ENCODE measurements around the gene BACH2.
"Not testable (repeated sequence)": the region's sequence is repeated elsewhere in the genome, so short reads cannot be mapped to it uniquely, and the experiment has no call there.

The BACH2 gene

GRCh38 chr6:89972025-89972381 is 324.6 kb downstream of the BACH2 start:
- no peak for DNase-seq (ENCODE audit: low spot score)
- FAIRE-seq, result no peak

- not testable (repeated sequence) for DNase-seq (ENCODE audit: low spot score); FAIRE-seq
Observed at GRCh38 chr6:89971338-89972024, 325.2 kb downstream of the BACH2 start.

- DNase-seq (ENCODE audit: low spot score) (peak; percentile 29), FAIRE-seq (no peak)
Observed at GRCh38 chr6:89970609-89971337, 325.9 kb downstream of the BACH2 start.

DNA sequence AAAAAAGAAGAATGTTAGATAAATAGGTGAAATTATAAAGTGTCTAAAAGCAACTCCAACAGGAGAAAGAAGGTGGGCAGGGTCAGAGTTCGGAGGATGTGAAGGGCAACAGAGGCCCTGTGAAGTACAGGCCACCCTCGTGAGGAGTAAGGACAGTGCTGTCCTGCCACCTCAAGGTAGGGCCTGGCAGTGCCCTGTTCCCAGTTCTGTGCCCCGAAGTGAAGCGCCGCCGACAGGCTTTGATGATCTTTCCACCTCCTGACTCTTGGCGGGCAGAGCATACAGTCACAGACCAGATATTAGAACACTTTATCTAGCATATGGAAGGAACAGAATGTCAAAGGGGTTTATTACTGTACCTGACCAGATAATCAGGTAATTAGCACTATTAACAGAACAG is 326.6 kb downstream of the BACH2 start:
- DNase-seq (ENCODE audit: low spot score) (no peak), FAIRE-seq (no peak)

GRCh38 chr6:89966913-89967312 is 329.7 kb downstream of the BACH2 start:
- FAIRE-seq (no peak), DNase-seq (ENCODE audit: low spot score) (no peak)

- FAIRE-seq (no peak), DNase-seq (ENCODE audit: low spot score) (no peak)
Observed at GRCh38 chr6:89966228-89966544, 330.5 kb downstream of the BACH2 start.

DNA sequence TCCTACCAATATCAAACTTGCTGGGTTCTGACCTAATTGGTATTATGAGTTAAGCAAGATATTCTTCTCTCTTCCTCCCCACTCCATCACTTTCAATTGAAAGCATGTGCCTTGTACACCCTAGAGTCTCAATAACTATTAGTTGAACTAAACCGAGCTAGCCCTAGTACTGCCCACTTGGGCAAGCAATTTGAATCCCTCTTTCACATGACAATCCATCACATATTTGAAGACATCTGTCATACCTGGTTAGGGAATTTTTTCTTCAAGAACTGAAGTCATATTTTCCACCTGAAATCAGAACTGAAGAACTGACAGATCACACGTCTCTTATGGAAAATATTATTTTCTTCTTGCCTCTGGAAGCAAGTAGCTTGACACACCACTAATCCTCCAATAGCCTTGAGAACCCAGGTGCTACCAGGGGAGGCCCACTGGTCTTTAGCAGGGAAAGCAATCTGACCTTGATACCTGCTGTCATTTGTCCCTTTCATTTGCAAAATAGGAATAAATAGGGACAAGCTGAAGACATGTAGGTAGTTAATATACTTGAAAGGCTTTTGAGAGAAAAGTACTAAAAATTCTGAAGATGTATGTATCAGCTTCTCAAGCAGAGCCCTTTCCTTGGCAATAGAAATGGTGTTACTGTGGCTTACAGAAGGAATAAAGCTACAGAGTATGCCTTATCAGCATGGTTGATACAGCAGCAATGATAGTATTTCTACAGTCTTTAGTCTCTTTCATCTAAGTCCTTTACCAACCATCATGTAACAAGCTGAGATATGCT is 331.0 kb downstream of the BACH2 start:
- FAIRE-seq (no peak), DNase-seq (ENCODE audit: low spot score) (no peak)

DNA sequence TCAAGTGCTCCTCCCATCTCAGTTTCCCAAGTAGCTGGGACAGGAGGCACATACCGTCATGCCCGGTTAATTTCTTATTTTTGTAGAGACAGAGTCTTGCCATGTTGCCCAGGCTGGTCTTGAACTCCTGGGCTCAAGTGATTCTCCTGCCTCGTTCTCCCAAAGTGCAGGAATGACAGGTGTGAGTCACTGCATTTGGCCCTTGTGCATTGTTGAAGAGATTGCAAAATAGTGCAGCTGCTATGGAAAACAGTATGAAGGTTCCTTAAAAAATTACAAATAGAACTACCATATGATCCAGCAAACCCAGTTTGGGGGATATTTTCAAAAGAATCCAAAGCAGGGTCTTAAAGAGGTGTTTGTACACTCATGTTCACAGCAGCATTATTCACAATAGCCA is 333.3 kb downstream of the BACH2 start:
- DNase-seq (ENCODE audit: low spot score) (no peak), FAIRE-seq (no peak)

- FAIRE-seq, result no peak
- DNase-seq (ENCODE audit: low spot score), result no peak
Observed at GRCh38 chr6:89961481-89961880, 335.2 kb downstream of the BACH2 start.

GRCh38 chr6:89959883-89960282 is 336.8 kb downstream of the BACH2 start:
- DNase-seq (ENCODE audit: low spot score), result no peak
- no peak for FAIRE-seq

- DNase-seq (ENCODE audit: low spot score) (no peak), FAIRE-seq (no peak)
Observed at GRCh38 chr6:89956182-89956581, 340.5 kb downstream of the BACH2 start.

- FAIRE-seq (no peak), DNase-seq (ENCODE audit: low spot score) (no peak)
Observed at GRCh38 chr6:89955364-89955763, 341.3 kb downstream of the BACH2 start.

- no peak for FAIRE-seq
- no peak for DNase-seq (ENCODE audit: low spot score)
Observed at GRCh38 chr6:89954721-89955148, 341.9 kb downstream of the BACH2 start.

GRCh38 chr6:89952686-89953085 is 344.0 kb downstream of the BACH2 start:
- FAIRE-seq (no peak), DNase-seq (ENCODE audit: low spot score) (peak; percentile 41)

- FAIRE-seq (no peak), DNase-seq (ENCODE audit: low spot score) (no peak)
Observed at GRCh38 chr6:89952105-89952671, 344.5 kb downstream of the BACH2 start.

GRCh38 chr6:89951574-89952104 is 345.0 kb downstream of the BACH2 start:
- DNase-seq (ENCODE audit: low spot score) (no peak), FAIRE-seq (no peak)

GRCh38 chr6:89950879-89951391 is 345.7 kb downstream of the BACH2 start:
- FAIRE-seq, result no peak
- no peak for DNase-seq (ENCODE audit: low spot score)

- DNase-seq (ENCODE audit: low spot score) (no peak), FAIRE-seq (no peak)
Observed at GRCh38 chr6:89950446-89950845, 346.2 kb downstream of the BACH2 start.

DNA sequence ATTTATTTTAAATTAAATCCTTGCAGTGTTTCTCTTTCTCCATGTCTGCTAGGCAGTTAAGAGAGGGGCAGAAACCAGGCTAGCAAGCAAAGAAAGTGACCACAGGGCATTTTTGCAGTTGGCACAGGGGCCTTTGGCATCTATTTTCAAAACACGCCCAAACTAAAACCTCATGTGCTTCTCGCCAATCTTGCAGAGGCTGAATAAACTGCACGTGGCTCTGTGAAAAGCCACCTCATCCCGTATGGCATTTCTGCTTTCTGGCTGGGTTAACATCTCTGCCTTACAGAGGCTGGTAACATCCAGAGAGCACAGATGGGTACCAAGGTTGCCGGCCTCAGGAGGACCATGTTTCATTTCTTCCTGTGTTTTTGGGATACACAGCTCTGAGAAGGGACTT is 347.8 kb downstream of the BACH2 start:
- no peak for FAIRE-seq
- no peak for DNase-seq (ENCODE audit: low spot score)

DNA sequence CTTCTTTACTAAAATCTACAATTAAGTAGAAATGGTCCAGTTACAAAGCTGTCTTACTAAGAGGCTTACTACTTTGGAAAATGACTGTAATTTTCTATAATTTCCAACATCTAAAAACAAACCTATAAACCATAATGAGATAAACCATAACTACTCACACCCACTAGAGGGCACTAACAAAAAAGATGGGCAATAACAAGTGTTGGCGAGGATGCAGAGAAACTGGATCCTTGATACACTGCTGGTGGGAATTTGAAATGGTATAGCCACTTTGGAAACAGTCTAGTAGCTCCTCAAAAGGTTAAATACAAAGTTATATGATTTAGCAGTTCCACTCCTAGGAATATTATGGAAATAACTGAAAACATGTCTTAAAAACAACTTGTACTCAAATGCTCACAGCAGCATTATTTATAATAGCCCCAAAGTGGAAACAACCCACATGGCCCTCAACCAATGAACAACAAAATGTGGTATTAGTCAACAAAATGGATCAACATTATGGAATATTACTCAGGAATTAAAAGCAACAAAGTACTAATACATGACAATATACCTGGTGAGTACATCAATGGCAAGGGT is 351.7 kb downstream of the BACH2 start:
- no peak for FAIRE-seq

DNA sequence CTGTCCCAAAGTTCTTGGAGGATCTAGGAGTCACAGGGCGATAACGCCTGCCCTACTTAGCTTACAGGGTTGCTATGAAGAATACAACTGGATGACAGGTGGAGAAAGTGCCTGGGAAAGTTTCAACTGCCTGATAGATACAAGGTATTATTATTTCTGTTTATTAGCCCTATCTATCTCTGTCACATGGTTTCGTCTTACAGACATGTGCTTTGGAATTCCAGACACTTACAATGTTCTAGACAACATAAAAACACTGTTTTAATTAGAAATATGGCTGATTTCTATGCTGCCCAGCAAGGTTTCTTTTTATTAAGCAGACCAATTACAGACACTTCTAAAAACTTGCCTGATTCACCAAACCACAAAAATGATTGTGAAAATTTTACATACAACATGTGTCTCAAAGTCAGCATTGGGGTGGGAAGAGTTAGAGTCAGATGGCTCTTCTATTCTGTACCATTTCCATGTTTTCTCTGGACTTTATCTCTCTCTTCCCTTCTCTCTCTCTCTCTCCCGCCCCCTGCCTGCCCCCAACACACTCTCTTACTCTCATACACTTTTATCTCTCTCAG is 352.4 kb downstream of the BACH2 start:
- DNase-seq (ENCODE audit: low spot score) (no peak), FAIRE-seq (no peak)

More for the DNA sequence above, 351.7 kb downstream of the BACH2 start:
- DNase-seq (ENCODE audit: low spot score), result no peak
